ENCODE measurements around the gene METTL9. TPM values are rescaled to one million over a fixed set of nuclear protein-coding genes. Genes with fewer than 3 reads are reported as not detected.

The METTL9 gene
- total and polyA plus RNA-seq, 2 of the 13 experiments (the other 11 are each of a cell fraction or from before 2014, with no cell fraction given), result 123 to 204 TPM

GRCh38 chr16:21685034-21685455 lies 85.7 kb downstream of the METTL9 start (continued):
- TF ChIP-seq, protein P1, sequence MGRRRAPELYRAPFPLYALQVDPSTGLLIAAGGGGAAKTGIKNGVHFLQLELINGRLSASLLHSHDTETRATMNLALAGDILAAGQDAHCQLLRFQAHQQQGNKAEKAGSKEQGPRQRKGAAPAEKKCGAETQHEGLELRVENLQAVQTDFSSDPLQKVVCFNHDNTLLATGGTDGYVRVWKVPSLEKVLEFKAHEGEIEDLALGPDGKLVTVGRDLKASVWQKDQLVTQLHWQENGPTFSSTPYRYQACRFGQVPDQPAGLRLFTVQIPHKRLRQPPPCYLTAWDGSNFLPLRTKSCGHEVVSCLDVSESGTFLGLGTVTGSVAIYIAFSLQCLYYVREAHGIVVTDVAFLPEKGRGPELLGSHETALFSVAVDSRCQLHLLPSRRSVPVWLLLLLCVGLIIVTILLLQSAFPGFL (CRISPR knock-in tag; IDR thresholded peaks at IDR 0.05), result no peak
- TF ChIP-seq IRF2 (CRISPR knock-in tag; IDR thresholded peaks at IDR 0.05) (no peak), EED (CRISPR knock-in tag; IDR thresholded peaks at IDR 0.05) (no peak), SCMH1 (CRISPR knock-in tag; IDR thresholded peaks at IDR 0.05; ENCODE audit: borderline replicate concordance) (no peak), ARNT (IDR thresholded peaks at IDR 0.05) (no peak), ZNF713 (CRISPR knock-in tag; IDR thresholded peaks at IDR 0.05) (no peak), BRD4 (CRISPR knock-in tag; IDR thresholded peaks at IDR 0.05) (no peak), ZNF253 (CRISPR knock-in tag; IDR thresholded peaks at IDR 0.05; ENCODE audit: borderline replicate concordance) (no peak), TARDBP (CRISPR knock-in tag; IDR thresholded peaks at IDR 0.05) (no peak), ZNF768 (CRISPR knock-in tag; IDR thresholded peaks at IDR 0.05) (peak; percentile 44; the same call in 1 of the 2 replicates), THYN1 (CRISPR knock-in tag; IDR thresholded peaks at IDR 0.05; ENCODE audit: borderline replicate concordance, low read depth) (no peak), ZNF792 (CRISPR knock-in tag; IDR thresholded peaks at IDR 0.05) (peak; percentile 55; the same call in 1 of the 2 replicates), ZNF709 (CRISPR knock-in tag; IDR thresholded peaks at IDR 0.05) (no peak), SMAD1 (CRISPR knock-in tag; IDR thresholded peaks at IDR 0.05; ENCODE audit: borderline replicate concordance, low read depth) (no peak), SAFB2 (CRISPR knock-in tag; IDR thresholded peaks at IDR 0.05; ENCODE audit: borderline replicate concordance, low read depth) (no peak), KDM5A (IDR thresholded peaks at IDR 0.05; ENCODE audit: borderline replicate concordance, low read length) (no peak), IRX3 (CRISPR knock-in tag; IDR thresholded peaks at IDR 0.05; ENCODE audit: borderline replicate concordance, low read depth) (no peak), THAP7 (CRISPR knock-in tag; IDR thresholded peaks at IDR 0.05) (no peak), ZNF530 (CRISPR knock-in tag; IDR thresholded peaks at IDR 0.05; ENCODE audit: low read depth) (no peak), DR1 (CRISPR knock-in tag; IDR thresholded peaks at IDR 0.05) (no peak), ZNF550 (CRISPR knock-in tag; IDR thresholded peaks at IDR 0.05; ENCODE audit: borderline replicate concordance) (no peak), PAF1 (CRISPR knock-in tag; IDR thresholded peaks at IDR 0.05) (no peak), CREB1 (IDR thresholded peaks at IDR 0.05) (no peak), CREB1 (CRISPR knock-in tag; IDR thresholded peaks at IDR 0.05) (no peak), POLR2A (IDR thresholded peaks at IDR 0.05; ENCODE audit: insufficient read depth in 1 of 2, low read depth in 2 of 2, low read length in 2 of 2) (no peak), ZNF552 (CRISPR knock-in tag; IDR thresholded peaks at IDR 0.05; ENCODE audit: borderline replicate concordance) (no peak), ZNF431 (CRISPR knock-in tag; IDR thresholded peaks at IDR 0.05; ENCODE audit: borderline replicate concordance, low read depth) (0 out of 2 replicates have a peak, but pooled peaks have one; percentile 29), ZBTB1 (CRISPR knock-in tag; IDR thresholded peaks at IDR 0.05; ENCODE audit: borderline replicate concordance) (no peak), ZKSCAN8 (CRISPR knock-in tag; IDR thresholded peaks at IDR 0.05; ENCODE audit: borderline replicate concordance) (no peak)
- TF ChIP-seq, protein P2, sequence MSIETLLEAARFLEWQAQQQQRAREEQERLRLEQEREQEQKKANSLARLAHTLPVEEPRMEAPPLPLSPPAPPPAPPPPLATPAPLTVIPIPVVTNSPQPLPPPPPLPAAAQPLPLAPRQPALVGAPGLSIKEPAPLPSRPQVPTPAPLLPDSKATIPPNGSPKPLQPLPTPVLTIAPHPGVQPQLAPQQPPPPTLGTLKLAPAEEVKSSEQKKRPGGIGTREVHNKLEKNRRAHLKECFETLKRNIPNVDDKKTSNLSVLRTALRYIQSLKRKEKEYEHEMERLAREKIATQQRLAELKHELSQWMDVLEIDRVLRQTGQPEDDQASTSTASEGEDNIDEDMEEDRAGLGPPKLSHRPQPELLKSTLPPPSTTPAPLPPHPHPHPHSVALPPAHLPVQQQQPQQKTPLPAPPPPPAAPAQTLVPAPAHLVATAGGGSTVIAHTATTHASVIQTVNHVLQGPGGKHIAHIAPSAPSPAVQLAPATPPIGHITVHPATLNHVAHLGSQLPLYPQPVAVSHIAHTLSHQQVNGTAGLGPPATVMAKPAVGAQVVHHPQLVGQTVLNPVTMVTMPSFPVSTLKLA (IDR thresholded peaks at IDR 0.05), result peak; percentile 28; the same call in 1 of the 2 replicates
- TF ChIP-seq, protein P3, sequence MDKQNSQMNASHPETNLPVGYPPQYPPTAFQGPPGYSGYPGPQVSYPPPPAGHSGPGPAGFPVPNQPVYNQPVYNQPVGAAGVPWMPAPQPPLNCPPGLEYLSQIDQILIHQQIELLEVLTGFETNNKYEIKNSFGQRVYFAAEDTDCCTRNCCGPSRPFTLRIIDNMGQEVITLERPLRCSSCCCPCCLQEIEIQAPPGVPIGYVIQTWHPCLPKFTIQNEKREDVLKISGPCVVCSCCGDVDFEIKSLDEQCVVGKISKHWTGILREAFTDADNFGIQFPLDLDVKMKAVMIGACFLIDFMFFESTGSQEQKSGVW (CRISPR knock-in tag; IDR thresholded peaks at IDR 0.05; ENCODE audit: borderline replicate concordance), result no peak

Measured in HepG2 (cell line).